PC-3 (cell line): ENCODE measurements around the gene C1orf159. TPM values are rescaled to one million over a fixed set of nuclear protein-coding genes. Genes with fewer than 3 reads are reported as not detected.
A peak's percentile ranks its signal among the peaks of the same experiment; 100 is the strongest.
"Not testable (repeated sequence)": the region's sequence is repeated elsewhere in the genome, so short reads cannot be mapped to it uniquely, and the experiment has no call there.

Experiments used
- ATAC-seq: fragments of 200-7000 bp; cut with Tn5 transposase; 2 replicates; pipeline ENCODE4 v1.9.1; 2020; ENCODE audit warnings: mild to moderate bottlenecking, moderate library complexity
- BruUV-seq: library from RNA; stranded (reverse); fragments of 400-500 nt; replicated peaks from 2 replicates; lab custom pipeline; 2021; lab: Mats Ljungman, UMichigan
- CTCF ChIA-PET: fragments of 300-600 bp; sonication (Branson Sonifier 250); formaldehyde crosslinking; loops from one replicate; lab custom pipeline; 2022; ENCODE audit warnings: antibody characterized with exemption; lab: Charles Lee
- POLR2A ChIA-PET: fragments of 300-600 bp; sonication (Branson Sonifier 250); formaldehyde crosslinking; loops from one replicate; lab custom pipeline; 2022; ENCODE audit warnings: antibody characterized with exemption; ENCODE audit not compliant: unreplicated experiment; lab: Charles Lee
- DNase-seq: peaks from one replicate; pipeline ENCODE4 v3.0.0-alpha.2; 2015
- H2AFZ ChIP-seq: fragments of 300-600 bp; sonication (generic); 2 replicates; pipeline ENCODE4 v1.6.0; 2016; ENCODE audit warnings: antibody characterized with exemption, low read length
- H3F3A ChIP-seq: fragments of 300-600 bp; sonication (generic); one replicate; pipeline ENCODE4 v1.6.0; 2017; ENCODE audit warnings: antibody characterized with exemption, low read length, control low read depth, mild to moderate bottlenecking; ENCODE audit not compliant: unreplicated experiment
- H3K27ac ChIP-seq: fragments of 300-600 bp; sonication (generic); 2 replicates; pipeline ENCODE4 v1.5.1; 2016; ENCODE audit warnings: mild to moderate bottlenecking, low read length
- H3K27me3 ChIP-seq: fragments of 300-600 bp; sonication (generic); 2 replicates; pipeline ENCODE4 v1.6.1; 2016; ENCODE audit warnings: low read length, mixed read lengths
- H3K36me3 ChIP-seq: fragments of 300-600 bp; sonication (generic); 2 replicates; pipeline ENCODE4 v1.6.1; 2016; ENCODE audit warnings: low read depth, mixed run types, low read length, mixed read lengths
- H3K4me1 ChIP-seq: fragments of 300-600 bp; sonication (generic); 2 replicates; pipeline ENCODE4 v1.5.1; 2016; ENCODE audit warnings: low read length; ENCODE audit not compliant: insufficient read depth
- H3K4me2 ChIP-seq: fragments of 300-600 bp; sonication (generic); 2 replicates; pipeline ENCODE4 v1.6.0; 2016; ENCODE audit warnings: low read length
- H3K4me3 ChIP-seq: fragments of 300-600 bp; sonication (generic); 2 replicates; pipeline ENCODE4 v1.5.1; 2016; ENCODE audit warnings: mild to moderate bottlenecking, low read length, mixed read lengths
- H3K79me2 ChIP-seq: fragments of 300-600 bp; sonication (generic); 2 replicates; pipeline ENCODE4 v1.6.1; 2017; ENCODE audit warnings: low read length, mixed read lengths
- H3K9ac ChIP-seq: fragments of 300-600 bp; sonication (generic); 2 replicates; pipeline ENCODE4 v1.6.0; 2016; ENCODE audit warnings: mild to moderate bottlenecking, low read length
- H3K9me2 ChIP-seq: fragments of 300-600 bp; sonication (generic); replicated peaks from 2 replicates; pipeline ENCODE4 v1.6.1; 2016; ENCODE audit warnings: mixed run types, low read length, mixed read lengths
- H3K9me3 ChIP-seq: fragments of 300-600 bp; sonication (generic); 2 replicates; pipeline ENCODE4 v1.6.1; 2016; ENCODE audit warnings: low read length, mixed read lengths
- H4K20me1 ChIP-seq: fragments of 300-600 bp; sonication (generic); 2 replicates; pipeline ENCODE4 v1.6.1; 2016; ENCODE audit warnings: low read length, mixed read lengths
- CTCF ChIP-seq: fragments of 300-600 bp; sonication (generic); conservative IDR thresholded peaks from 2 replicates; pipeline ENCODE4 v1.5.1; 2017; ENCODE audit warnings: antibody characterized with exemption, low read depth, mild to moderate bottlenecking, low read length
- EZH2 ChIP-seq: fragments of 300-600 bp; sonication (generic); IDR thresholded peaks from one replicate; pipeline ENCODE4 v1.6.1; 2017; ENCODE audit warnings: antibody characterized with exemption, mild to moderate bottlenecking, low read length; ENCODE audit not compliant: unreplicated experiment
- EZH2phosphoT487 ChIP-seq: fragments of 300-600 bp; sonication (generic); IDR thresholded peaks from 2 replicates; pipeline ENCODE4 v1.6.1; 2018; ENCODE audit warnings: mild to moderate bottlenecking, antibody characterized with exemption, low read length, borderline replicate concordance
- intact Hi-C: fragments of 100-400 bp; cut with micrococcal nuclease; formaldehyde crosslinking; loops from 2 replicates; pipeline ENCODE4 v1.9.0; 2023
- total RNA-seq: library from RNA; depleted of rRNA; stranded (reverse); fragments of >200 nt; gene quantifications from 2 replicates; pipeline ENCODE4 v1.2.3, GENCODE V29; 2014

Gene C1orf159
- total RNA-seq, 1 experiment from 2014 or later = 78.0 TPM

DNA sequence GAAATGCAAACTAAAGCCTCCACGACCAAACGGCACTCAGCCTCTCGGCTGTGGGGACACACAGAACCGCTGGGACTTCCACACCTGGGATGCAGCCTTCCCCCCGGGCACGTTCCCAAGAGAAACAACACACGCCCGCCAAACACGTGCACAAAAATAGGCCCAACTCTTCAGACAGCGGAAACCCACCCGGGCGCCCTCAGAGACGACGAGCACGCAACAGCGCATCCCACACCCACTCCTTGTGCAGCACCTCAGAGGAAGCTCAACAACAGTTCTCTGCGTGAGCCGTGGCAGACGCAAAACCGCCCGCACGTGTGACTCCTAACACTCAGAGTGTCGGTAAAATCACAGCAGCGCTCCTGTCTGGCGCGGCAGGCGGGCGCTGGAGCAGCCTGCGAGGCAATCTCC is 5.3 kb downstream of the C1orf159 start:
- Histone ChIP-seq H2AFZ (no peak overlapping the region), H3K4me1 (peaks cover 12% of the 10 kb centered on the region; the same call in 1 of the 2 replicates), H3K4me3 (no peak overlapping the region), H3K79me2 (peaks cover 90% of the 10 kb centered on the region), H3K27ac (no peak overlapping the region), H3K9ac (no peak overlapping the region), H3K36me3 (peaks cover 15% of the 10 kb centered on the region), H3K4me2 (no peak overlapping the region), H3F3A (no peaks in the 10 kb centered on the region), H3K9me3 (no peaks in the 10 kb centered on the region), H4K20me1 (no peaks in the 10 kb centered on the region), H3K27me3 (no peaks in the 10 kb centered on the region), H3K9me2 (no peaks in the 10 kb centered on the region)
- ATAC-seq (no peak), DNase-seq (no peak)
- BruUV-seq = no TSS peak
- intact Hi-C loops = no loop called here
- no peak for TF ChIP-seq CTCF
- TF ChIP-seq EZH2 = no peak
- POLR2A ChIA-PET = no interaction called here
- CTCF ChIA-PET = no interaction called here

DNA sequence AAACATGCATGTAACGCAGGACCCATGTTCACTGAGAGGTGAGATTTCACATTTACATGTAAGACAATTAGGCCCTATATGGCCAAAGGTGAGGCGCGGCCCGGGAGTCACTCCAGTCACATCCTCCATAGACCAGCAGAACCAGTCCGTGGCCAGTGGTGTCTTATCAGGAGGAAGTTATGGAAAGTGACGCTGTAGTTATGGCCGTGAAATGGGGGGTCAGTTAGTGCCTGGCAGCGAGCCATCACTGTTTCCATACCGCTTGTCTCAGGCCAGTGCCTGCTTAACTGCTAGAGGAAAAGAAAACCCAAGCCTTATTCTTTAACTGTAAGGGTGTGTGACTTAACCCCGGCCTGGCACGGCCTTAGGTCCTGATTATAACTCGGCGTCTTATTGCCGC is 6.1 kb downstream of the C1orf159 start:
- Histone ChIP-seq H3K27me3 (no peaks in the 10 kb centered on the region), H3K9me3 (no peaks in the 10 kb centered on the region), H3K4me2 (no peak overlapping the region), H3F3A (no peaks in the 10 kb centered on the region), H3K27ac (no peak overlapping the region), H3K9me2 (no peaks in the 10 kb centered on the region), H3K4me1 (peaks cover 10% of the 10 kb centered on the region; the same call in 1 of the 2 replicates), H3K36me3 (peaks cover 15% of the 10 kb centered on the region), H3K9ac (no peak overlapping the region), H3K79me2 (peaks cover 90% of the 10 kb centered on the region), H3K4me3 (no peak overlapping the region), H2AFZ (no peak overlapping the region), H4K20me1 (no peaks in the 10 kb centered on the region)
- intact Hi-C loops = no loop called here
- TF ChIP-seq EZH2 (no peak), EZH2phosphoT487 (no peak)
- peak; percentile 17 for DNase-seq
- no TSS peak for BruUV-seq
- POLR2A ChIA-PET = no interaction called here
- CTCF ChIA-PET = no interaction called here
- no peak for ATAC-seq

GRCh38 chr1:1106510-1107221 is 9.2 kb downstream of the C1orf159 start:
- H3K4me2 ChIP-seq = no peak overlapping the region
- no peaks in the 10 kb centered on the region for H4K20me1 ChIP-seq
- peaks cover 75% of the 10 kb centered on the region for H3K79me2 ChIP-seq
- no peaks in the 10 kb centered on the region for H3F3A ChIP-seq
- TF ChIP-seq CTCF (no peak), EZH2 (no peak), EZH2phosphoT487 (no peak)
- H3K36me3 ChIP-seq = 0 out of 2 replicates have a peak, but pooled peaks cover 9% of the 10 kb centered on the region
- H3K9me3 ChIP-seq = no peaks in the 10 kb centered on the region
- ATAC-seq (no peak), DNase-seq (no peak)
- no peaks in the 10 kb centered on the region for H3K27me3 ChIP-seq
- POLR2A ChIA-PET = interaction anchor here (0.6 kb wide), 1 partner anchor 10 kb away, joined by 3 read pairs; no protein-coding TSS in a partner anchor
- intact Hi-C loops = no loop called here
- H3K9me2 ChIP-seq = no peaks in the 10 kb centered on the region
- CTCF ChIA-PET = no interaction called here
- peaks cover 5% of the 10 kb centered on the region; the same call in 1 of the 2 replicates for H3K4me1 ChIP-seq
- no peak overlapping the region for H3K9ac ChIP-seq
- no peak overlapping the region for H3K4me3 ChIP-seq
- BruUV-seq = no TSS peak
- H2AFZ ChIP-seq = no peak overlapping the region
- H3K27ac ChIP-seq = no peak overlapping the region

- POLR2A ChIA-PET, H3K9me3 ChIP-seq, BruUV-seq, ATAC-seq, H3K9me2 ChIP-seq, H3K4me3 ChIP-seq, H3K27ac ChIP-seq, intact Hi-C loops, H3F3A ChIP-seq, H4K20me1 ChIP-seq, H3K4me1 ChIP-seq, H2AFZ ChIP-seq, H3K4me2 ChIP-seq, H3K27me3 ChIP-seq, H3K9ac ChIP-seq: not testable (repeated sequence)
- Histone ChIP-seq H3K36me3 (peaks cover 16% of the 10 kb centered on the region; the same call in 1 of the 2 replicates), H3K79me2 (peaks cover 50% of the 10 kb centered on the region)
- DNase-seq = peak; percentile 18
- CTCF ChIA-PET = interaction anchor here (0.6 kb wide), 1 partner anchor 85 kb away, joined by 3 read pairs; no protein-coding TSS in a partner anchor
These were observed 11.7 kb downstream of the C1orf159 start for GRCh38 chr1:1104152-1104551.
